Measurements from ENCODE around the gene RASSF7. TPM values are rescaled to one million over a fixed set of nuclear protein-coding genes. Genes with fewer than 3 reads are reported as not detected.

Gene RASSF7
- polyA plus RNA-seq, 1 donor from 2014 or later = 37.1 TPM

DNA sequence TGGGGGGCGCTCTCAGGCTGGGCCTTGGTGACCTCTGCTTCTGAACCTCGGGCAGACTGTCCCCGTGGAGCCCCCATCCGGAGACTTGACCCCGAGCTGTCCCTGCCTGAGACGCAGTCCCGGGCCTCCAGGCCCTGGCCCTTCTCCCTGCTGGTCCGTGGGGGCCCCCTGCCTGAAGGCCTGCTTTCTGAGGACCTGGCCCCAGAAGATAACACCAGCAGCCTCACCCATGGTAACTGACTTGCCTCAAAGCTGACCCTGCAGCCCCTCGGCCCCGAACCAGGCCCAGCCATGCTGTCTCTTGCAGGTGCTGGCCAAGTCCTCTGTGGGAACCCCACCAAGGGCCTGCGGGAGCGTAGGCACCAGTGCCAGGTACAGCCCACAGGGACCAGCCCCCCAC, 9.2 kb upstream of the RASSF7 start:
- no peaks in the 10 kb centered on the region for H3K36me3 ChIP-seq (ENCODE audit: insufficient read depth, low read length)

DNA sequence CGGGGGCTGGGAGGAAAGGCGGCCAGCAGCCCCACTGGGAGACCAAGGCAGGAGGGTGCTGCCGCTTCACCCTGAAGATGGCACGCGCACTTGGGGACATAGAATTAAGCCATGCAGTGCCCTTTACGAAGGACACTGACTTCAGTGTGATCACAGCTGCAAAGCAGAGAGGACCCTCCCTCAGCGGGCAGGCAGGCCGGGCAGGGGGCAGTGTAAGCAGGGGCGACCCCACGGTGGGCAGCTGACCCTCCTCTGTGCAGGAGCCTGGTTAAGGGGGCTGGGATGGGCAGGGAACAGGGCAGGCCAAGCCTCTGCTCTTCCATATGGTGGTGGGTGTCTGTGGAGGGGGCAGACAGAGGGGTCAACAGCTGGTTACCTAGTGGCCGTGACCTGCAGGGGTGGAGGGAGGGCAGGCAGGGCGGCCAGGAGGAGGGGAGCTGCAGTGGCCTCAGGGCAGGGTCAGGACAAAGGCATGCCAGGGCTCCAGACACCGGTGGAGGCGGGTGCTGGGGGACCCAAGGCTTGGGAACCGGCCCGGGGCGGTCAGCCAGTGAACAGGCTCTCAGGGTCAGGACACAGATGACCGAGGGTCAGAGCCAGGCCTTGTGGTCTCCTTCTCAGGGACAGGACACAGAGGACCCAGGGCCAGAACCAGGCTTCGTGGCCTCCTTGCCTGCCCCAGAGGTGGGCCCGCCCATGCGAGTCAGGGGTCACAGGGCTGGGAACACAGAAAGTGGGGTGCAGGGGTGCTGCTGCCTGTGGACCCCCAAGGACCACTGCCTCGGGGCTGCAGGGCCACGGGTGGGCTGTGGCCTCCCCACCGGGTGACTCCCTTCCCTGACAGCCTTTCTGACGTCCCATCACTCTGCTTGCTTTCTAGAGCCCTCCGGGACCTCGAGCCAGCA, 7.4 kb upstream of the RASSF7 start:
- Histone ChIP-seq H4K20me1 (ENCODE audit: insufficient read depth) (no peaks in the 10 kb centered on the region), H3K27me3 (ENCODE audit: insufficient read depth, low read depth, low read length) (peaks cover 40% of the 10 kb centered on the region), H3K9me2 (ENCODE audit: insufficient read depth, low read length) (no peaks in the 10 kb centered on the region), H3F3A (ENCODE audit: insufficient read depth, low read length, poor library complexity, severe bottlenecking) (no peaks in the 10 kb centered on the region), H3K9me3 (ENCODE audit: low read length) (no peaks in the 10 kb centered on the region), H3K9ac (ENCODE audit: low read length) (no peak overlapping the region), H2AFZ (ENCODE audit: low read depth, low read length) (no peak overlapping the region), H3K4me2 (ENCODE audit: low read length) (no peak overlapping the region), H3K27ac (ENCODE audit: low read length) (no peak overlapping the region), H3K36me3 (ENCODE audit: insufficient read depth, low read length) (no peaks in the 10 kb centered on the region), H3K79me2 (replicated peaks; ENCODE audit: insufficient read depth, low read length) (no peaks in the 10 kb centered on the region), H3K4me3 (ENCODE audit: low read length) (no peak overlapping the region)
- TF ChIP-seq SMC3 (conservative IDR thresholded peaks at IDR 0.05; ENCODE audit: poor library complexity) = no peak
- TF ChIP-seq MXI1 (conservative IDR thresholded peaks at IDR 0.05; ENCODE audit: poor library complexity, severe bottlenecking) = no peak
- no peak for TF ChIP-seq RAD21 (conservative IDR thresholded peaks at IDR 0.05)
- no peak for TF ChIP-seq EZH2 (IDR thresholded peaks at IDR 0.05; ENCODE audit: borderline replicate concordance, insufficient read depth, low read length, poor library complexity, severe bottlenecking)
- no peak for TF ChIP-seq TAF1 (IDR thresholded peaks at IDR 0.05; ENCODE audit: low read depth)

More for the DNA sequence above, 9.2 kb upstream of the RASSF7 start:
- H3K9me2 ChIP-seq (ENCODE audit: insufficient read depth, low read length) = no peaks in the 10 kb centered on the region
- H3K27me3 ChIP-seq (ENCODE audit: insufficient read depth, low read depth, low read length) = peaks cover 22% of the 10 kb centered on the region
- H3K9ac ChIP-seq (ENCODE audit: low read length) = no peak overlapping the region
- no peak overlapping the region for H3K27ac ChIP-seq (ENCODE audit: low read length)
- H3F3A ChIP-seq (ENCODE audit: insufficient read depth, low read length, poor library complexity, severe bottlenecking) = no peaks in the 10 kb centered on the region
- H3K4me2 ChIP-seq (ENCODE audit: low read length) = no peak overlapping the region
- no peaks in the 10 kb centered on the region for H3K79me2 ChIP-seq (replicated peaks; ENCODE audit: insufficient read depth, low read length)
- no peak for TF ChIP-seq SMC3 (conservative IDR thresholded peaks at IDR 0.05; ENCODE audit: poor library complexity)
- TF ChIP-seq POLR2AphosphoS5 (IDR thresholded peaks at IDR 0.05) = no peak
- TF ChIP-seq, protein P1, sequence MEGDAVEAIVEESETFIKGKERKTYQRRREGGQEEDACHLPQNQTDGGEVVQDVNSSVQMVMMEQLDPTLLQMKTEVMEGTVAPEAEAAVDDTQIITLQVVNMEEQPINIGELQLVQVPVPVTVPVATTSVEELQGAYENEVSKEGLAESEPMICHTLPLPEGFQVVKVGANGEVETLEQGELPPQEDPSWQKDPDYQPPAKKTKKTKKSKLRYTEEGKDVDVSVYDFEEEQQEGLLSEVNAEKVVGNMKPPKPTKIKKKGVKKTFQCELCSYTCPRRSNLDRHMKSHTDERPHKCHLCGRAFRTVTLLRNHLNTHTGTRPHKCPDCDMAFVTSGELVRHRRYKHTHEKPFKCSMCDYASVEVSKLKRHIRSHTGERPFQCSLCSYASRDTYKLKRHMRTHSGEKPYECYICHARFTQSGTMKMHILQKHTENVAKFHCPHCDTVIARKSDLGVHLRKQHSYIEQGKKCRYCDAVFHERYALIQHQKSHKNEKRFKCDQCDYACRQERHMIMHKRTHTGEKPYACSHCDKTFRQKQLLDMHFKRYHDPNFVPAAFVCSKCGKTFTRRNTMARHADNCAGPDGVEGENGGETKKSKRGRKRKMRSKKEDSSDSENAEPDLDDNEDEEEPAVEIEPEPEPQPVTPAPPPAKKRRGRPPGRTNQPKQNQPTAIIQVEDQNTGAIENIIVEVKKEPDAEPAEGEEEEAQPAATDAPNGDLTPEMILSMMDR (IDR thresholded peaks at IDR 0.05; ENCODE audit: poor library complexity, severe bottlenecking) = no peak
- TF ChIP-seq EP300 (conservative IDR thresholded peaks at IDR 0.05; ENCODE audit: poor library complexity, severe bottlenecking) = no peak
- TF ChIP-seq, protein P2, sequence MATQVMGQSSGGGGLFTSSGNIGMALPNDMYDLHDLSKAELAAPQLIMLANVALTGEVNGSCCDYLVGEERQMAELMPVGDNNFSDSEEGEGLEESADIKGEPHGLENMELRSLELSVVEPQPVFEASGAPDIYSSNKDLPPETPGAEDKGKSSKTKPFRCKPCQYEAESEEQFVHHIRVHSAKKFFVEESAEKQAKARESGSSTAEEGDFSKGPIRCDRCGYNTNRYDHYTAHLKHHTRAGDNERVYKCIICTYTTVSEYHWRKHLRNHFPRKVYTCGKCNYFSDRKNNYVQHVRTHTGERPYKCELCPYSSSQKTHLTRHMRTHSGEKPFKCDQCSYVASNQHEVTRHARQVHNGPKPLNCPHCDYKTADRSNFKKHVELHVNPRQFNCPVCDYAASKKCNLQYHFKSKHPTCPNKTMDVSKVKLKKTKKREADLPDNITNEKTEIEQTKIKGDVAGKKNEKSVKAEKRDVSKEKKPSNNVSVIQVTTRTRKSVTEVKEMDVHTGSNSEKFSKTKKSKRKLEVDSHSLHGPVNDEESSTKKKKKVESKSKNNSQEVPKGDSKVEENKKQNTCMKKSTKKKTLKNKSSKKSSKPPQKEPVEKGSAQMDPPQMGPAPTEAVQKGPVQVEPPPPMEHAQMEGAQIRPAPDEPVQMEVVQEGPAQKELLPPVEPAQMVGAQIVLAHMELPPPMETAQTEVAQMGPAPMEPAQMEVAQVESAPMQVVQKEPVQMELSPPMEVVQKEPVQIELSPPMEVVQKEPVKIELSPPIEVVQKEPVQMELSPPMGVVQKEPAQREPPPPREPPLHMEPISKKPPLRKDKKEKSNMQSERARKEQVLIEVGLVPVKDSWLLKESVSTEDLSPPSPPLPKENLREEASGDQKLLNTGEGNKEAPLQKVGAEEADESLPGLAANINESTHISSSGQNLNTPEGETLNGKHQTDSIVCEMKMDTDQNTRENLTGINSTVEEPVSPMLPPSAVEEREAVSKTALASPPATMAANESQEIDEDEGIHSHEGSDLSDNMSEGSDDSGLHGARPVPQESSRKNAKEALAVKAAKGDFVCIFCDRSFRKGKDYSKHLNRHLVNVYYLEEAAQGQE (IDR thresholded peaks at IDR 0.05; ENCODE audit: borderline replicate concordance) = no peak
- TF ChIP-seq TAF1 (IDR thresholded peaks at IDR 0.05; ENCODE audit: low read depth) = no peak
- no peak for TF ChIP-seq EZH2 (IDR thresholded peaks at IDR 0.05; ENCODE audit: borderline replicate concordance, insufficient read depth, low read length, poor library complexity, severe bottlenecking)
- no peak for TF ChIP-seq MXI1 (conservative IDR thresholded peaks at IDR 0.05; ENCODE audit: poor library complexity, severe bottlenecking)
- no peak for TF ChIP-seq RAD21 (conservative IDR thresholded peaks at IDR 0.05)
- H2AFZ ChIP-seq (ENCODE audit: low read depth, low read length) = no peak overlapping the region
- no peak overlapping the region for H3K4me3 ChIP-seq (ENCODE audit: low read length)
- no peaks in the 10 kb centered on the region for H3K9me3 ChIP-seq (ENCODE audit: low read length)
- no peaks in the 10 kb centered on the region for H4K20me1 ChIP-seq (ENCODE audit: insufficient read depth)
